Stimulated activated naive B cell treated with anti-CD40 and anti-IgM and Interleukin-4, amounts not matched to agents 10 μg/mL and 1 μg/mL and 100 μg/mL, for 72 hours (primary cell): ENCODE measurements around the gene TMEM131L.
"Not testable (repeated sequence)": the region's sequence is repeated elsewhere in the genome, so short reads cannot be mapped to it uniquely, and the experiment has no call there.

ENCODE experiments used
- ATAC-seq, 2 donors: fragments of 150-1000 bp; cut with Tn5 transposase; replicated peaks; 2 replicates each; pipeline ENCODE4 v1.10.0; 2021; ENCODE audit warnings: moderate library complexity in 1 of 2
- DNase-seq: peaks from one replicate; pipeline ENCODE4 v3.0.0; 2021
- H3K27ac Mint-ChIP-seq: one replicate; pipeline ENCODE4 v1.8.0; 2022; ENCODE audit warnings: mild to moderate bottlenecking, mixed read lengths
- H3K27me3 Mint-ChIP-seq, 2 donors: one replicate each; pipeline ENCODE4 v1.8.0; 2022; ENCODE audit warnings: mixed read lengths in 2 of 2
- H3K36me3 Mint-ChIP-seq, 2 donors: one replicate each; pipeline ENCODE4 v1.8.0; 2022; ENCODE audit warnings: mixed read lengths in 2 of 2, mild to moderate bottlenecking in 1 of 2
- H3K4me1 Mint-ChIP-seq, 2 donors: one replicate each; pipeline ENCODE4 v1.8.0; 2022; ENCODE audit warnings: mixed read lengths in 2 of 2, mild to moderate bottlenecking in 1 of 2
- H3K4me3 Mint-ChIP-seq, 2 donors: one replicate each; pipeline ENCODE4 v1.8.0; 2022; ENCODE audit warnings: mild to moderate bottlenecking in 2 of 2, mixed read lengths in 2 of 2, moderate library complexity in 1 of 2
- H3K9me3 Mint-ChIP-seq, 2 donors: one replicate each; pipeline ENCODE4 v1.8.0; 2022; ENCODE audit warnings: mixed read lengths in 2 of 2, mild to moderate bottlenecking in 1 of 2

TMEM131L gene

GRCh38 chr4:153461549-153461948 lies 4.6 kb upstream of the TMEM131L start:
- peaks cover 14 to 27% of the 10 kb centered on the region in 2 donors for H3K4me1 Mint-ChIP-seq
- DNase-seq, H3K4me3 Mint-ChIP-seq, ATAC-seq, H3K36me3 Mint-ChIP-seq, H3K27me3 Mint-ChIP-seq, H3K27ac Mint-ChIP-seq, H3K9me3 Mint-ChIP-seq: not testable (repeated sequence)

DNA sequence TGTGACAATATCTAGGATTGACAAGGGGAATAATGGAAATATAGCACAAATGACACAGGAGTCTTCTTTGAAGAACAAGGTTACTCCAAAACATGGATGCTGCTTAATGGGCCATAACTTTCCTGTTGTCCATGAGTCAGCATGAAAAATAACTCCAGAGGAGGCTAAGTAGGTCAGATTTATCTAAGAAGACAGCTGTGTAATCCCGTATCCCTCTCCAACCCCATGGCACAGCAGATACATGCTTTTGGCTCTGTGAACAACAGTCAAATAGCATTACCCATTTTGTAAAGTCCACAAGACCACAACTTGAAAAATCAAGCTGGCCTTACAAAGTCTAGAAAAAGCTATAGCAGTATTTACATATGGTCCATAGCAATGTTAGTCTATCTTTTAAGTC lies 2.1 kb upstream of the TMEM131L start:
- H3K27ac Mint-ChIP-seq: no peak overlapping the region
- H3K36me3 Mint-ChIP-seq: peaks cover 18% of the 10 kb centered on the region in 2 donors
- H3K4me1 Mint-ChIP-seq: peaks cover 24 to 40% of the 10 kb centered on the region in 2 donors
- H3K27me3 Mint-ChIP-seq: no peaks in the 10 kb centered on the region
- no peak overlapping the region for H3K4me3 Mint-ChIP-seq
- DNase-seq (no peak), ATAC-seq (no peak)
- no peaks in the 10 kb centered on the region for H3K9me3 Mint-ChIP-seq

GRCh38 chr4:153465140-153465539 lies 1.0 kb upstream of the TMEM131L start:
- Mint-ChIP-seq H3K4me3 (peak overlapping the region; percentile 91 to 96), H3K27me3 (no peaks in the 10 kb centered on the region), H3K9me3 (no peaks in the 10 kb centered on the region), H3K27ac (peak overlapping the region; percentile 90), H3K4me1 (peaks cover 25 to 45% of the 10 kb centered on the region in 2 donors), H3K36me3 (peaks cover 22 to 25% of the 10 kb centered on the region in 2 donors)
- ATAC-seq (no peak), DNase-seq (no peak)

- no peaks in the 10 kb centered on the region for H3K9me3 Mint-ChIP-seq
- peak overlapping the region; percentile 90 for H3K27ac Mint-ChIP-seq
- H3K27me3 Mint-ChIP-seq: no peaks in the 10 kb centered on the region
- DNase-seq (no peak), ATAC-seq (peak; percentile 10)
- peak overlapping the region; percentile 91 to 96 for H3K4me3 Mint-ChIP-seq
- H3K36me3 Mint-ChIP-seq: peaks cover 25 to 29% of the 10 kb centered on the region in 2 donors
- H3K4me1 Mint-ChIP-seq: peaks cover 26 to 50% of the 10 kb centered on the region in 2 donors
Measured at GRCh38 chr4:153465615-153466080, 512 bp upstream of the TMEM131L start.

DNA sequence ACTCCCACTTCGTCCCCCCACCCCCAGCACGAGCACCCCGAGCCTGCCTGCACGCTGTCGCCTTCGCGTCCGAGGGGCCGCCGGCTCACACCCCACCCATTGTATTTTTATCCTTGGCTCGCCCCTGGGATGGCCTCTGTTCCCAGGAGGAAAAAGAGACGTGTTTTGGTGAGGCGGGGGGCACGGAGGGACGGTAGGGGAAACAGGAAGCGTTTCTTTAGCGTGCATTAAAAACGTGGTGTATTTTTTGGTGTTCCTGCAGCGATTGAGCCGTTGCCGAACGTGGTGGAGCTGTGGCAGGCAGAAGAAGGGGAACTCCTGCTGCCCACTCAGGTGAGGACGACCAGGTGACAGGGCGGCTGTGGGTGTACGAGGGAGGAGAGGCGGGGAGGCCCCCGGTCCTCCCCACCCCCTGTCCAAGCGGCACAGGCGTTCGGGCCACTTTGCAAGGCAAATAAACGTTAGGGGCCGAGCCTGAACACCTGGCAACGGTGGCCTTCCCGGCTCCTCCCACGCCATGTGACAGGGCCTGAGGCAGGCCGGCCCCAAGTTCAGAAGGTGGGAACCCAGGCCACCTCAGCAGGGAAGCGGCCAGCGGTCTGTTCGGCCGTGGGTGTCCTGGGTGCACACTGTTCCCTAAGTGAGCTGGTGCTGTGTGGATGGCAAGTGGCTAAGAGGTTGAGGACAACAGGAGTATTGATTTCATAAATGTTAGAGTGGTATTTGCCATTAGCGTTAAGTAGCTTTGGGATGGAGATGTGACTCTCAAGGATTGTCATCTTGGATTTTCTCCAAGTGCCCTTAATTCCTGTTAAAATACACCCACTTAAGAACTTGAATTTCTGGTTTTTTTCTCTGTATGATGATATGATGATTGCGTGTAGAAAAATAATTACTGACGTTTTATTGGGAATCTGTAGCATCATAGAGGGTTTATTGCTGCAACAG lies 1.1 kb downstream of the TMEM131L start:
- peak; percentile 70 to 72 for ATAC-seq
- peaks cover 3 to 4% of the 10 kb centered on the region in 2 donors for H3K9me3 Mint-ChIP-seq

GRCh38 chr4:153467897-153468262 lies 1.7 kb downstream of the TMEM131L start:
- Mint-ChIP-seq H3K27me3 (no peaks in the 10 kb centered on the region), H3K4me1 (peaks cover 48 to 73% of the 10 kb centered on the region in 2 donors), H3K36me3 (peaks cover 48 to 52% of the 10 kb centered on the region in 2 donors), H3K27ac (peak overlapping the region; percentile 96), H3K9me3 (peaks cover 7 to 8% of the 10 kb centered on the region in 2 donors), H3K4me3 (peak overlapping the region; percentile 96 to 98)
- DNase-seq (no peak), ATAC-seq (no peak)

More for the DNA sequence above, 1.1 kb downstream of the TMEM131L start:
- H3K27me3 Mint-ChIP-seq: no peaks in the 10 kb centered on the region
- DNase-seq: peak; percentile 87
- H3K4me1 Mint-ChIP-seq: peaks cover 42 to 66% of the 10 kb centered on the region in 2 donors
- peaks cover 41 to 45% of the 10 kb centered on the region in 2 donors for H3K36me3 Mint-ChIP-seq
- peak overlapping the region; percentile 96 for H3K27ac Mint-ChIP-seq
- peak overlapping the region; percentile 96 to 98 for H3K4me3 Mint-ChIP-seq

DNA sequence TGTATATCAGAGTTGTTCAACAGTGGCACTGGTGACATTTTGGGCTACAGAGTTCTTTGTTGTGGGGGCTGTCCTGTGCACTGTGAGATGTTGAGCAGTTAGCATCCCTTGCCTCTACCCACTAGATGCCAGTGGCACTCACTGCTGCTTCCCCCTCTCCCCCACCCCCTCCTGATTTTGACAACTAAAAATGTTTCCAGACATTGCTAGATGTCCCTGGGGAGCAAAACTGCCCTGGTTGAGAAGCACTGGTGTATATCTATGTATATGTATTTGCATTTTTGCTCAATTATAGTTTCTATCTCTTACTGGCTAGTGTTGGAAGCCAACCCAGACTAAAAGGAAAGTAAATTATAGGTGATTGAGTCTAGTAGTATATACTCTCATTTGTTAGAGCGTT lies 2.4 kb downstream of the TMEM131L start:
- H3K27me3 Mint-ChIP-seq: no peaks in the 10 kb centered on the region
- H3K4me1 Mint-ChIP-seq: peaks cover 54 to 80% of the 10 kb centered on the region in 2 donors
- H3K27ac Mint-ChIP-seq: peak overlapping the region; percentile 37
- H3K9me3 Mint-ChIP-seq: peaks cover 7 to 8% of the 10 kb centered on the region in 2 donors
- DNase-seq (peak; percentile 47), ATAC-seq (peak; percentile 10 to 23)
- H3K36me3 Mint-ChIP-seq: peaks cover 52 to 57% of the 10 kb centered on the region in 2 donors
- peak overlapping the region; percentile 96 to 98 for H3K4me3 Mint-ChIP-seq

DNA sequence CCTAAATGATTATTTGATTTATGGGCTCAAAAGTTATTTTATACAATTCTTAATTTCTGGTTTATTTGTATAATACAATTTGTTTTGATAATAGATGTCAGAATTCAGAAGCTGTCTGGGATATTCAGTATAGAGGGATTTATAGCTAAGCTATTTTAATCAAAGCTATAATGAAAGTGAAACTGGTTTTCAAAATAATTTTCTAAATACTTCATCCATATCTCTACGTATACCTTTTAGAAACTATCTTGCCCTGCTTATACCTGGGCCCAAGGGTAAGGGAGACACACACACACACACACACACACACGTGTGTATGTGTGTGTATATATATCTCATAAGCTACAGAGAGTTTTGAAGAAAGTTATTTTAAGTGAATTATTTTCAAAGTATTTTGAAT lies 2.9 kb downstream of the TMEM131L start:
- Mint-ChIP-seq H3K36me3 (peaks cover 53 to 61% of the 10 kb centered on the region in 2 donors), H3K4me1 (peaks cover 58 to 84% of the 10 kb centered on the region in 2 donors), H3K27me3 (no peaks in the 10 kb centered on the region), H3K27ac (peak overlapping the region; percentile 47), H3K4me3 (peak overlapping the region; percentile 96 to 98), H3K9me3 (peaks cover 7 to 8% of the 10 kb centered on the region in 2 donors)
- ATAC-seq (no peak), DNase-seq (no peak)

- Mint-ChIP-seq H3K4me1 (peaks cover 62 to 81% of the 10 kb centered on the region in 2 donors), H3K4me3 (peak overlapping the region; percentile 70 to 75), H3K36me3 (peaks cover 65 to 75% of the 10 kb centered on the region in 2 donors), H3K27ac (peak overlapping the region; percentile 94)
- DNase-seq, H3K27me3 Mint-ChIP-seq, H3K9me3 Mint-ChIP-seq, ATAC-seq: not testable (repeated sequence)
Measured at GRCh38 chr4:153471071-153471697, 5.0 kb downstream of the TMEM131L start.

DNA sequence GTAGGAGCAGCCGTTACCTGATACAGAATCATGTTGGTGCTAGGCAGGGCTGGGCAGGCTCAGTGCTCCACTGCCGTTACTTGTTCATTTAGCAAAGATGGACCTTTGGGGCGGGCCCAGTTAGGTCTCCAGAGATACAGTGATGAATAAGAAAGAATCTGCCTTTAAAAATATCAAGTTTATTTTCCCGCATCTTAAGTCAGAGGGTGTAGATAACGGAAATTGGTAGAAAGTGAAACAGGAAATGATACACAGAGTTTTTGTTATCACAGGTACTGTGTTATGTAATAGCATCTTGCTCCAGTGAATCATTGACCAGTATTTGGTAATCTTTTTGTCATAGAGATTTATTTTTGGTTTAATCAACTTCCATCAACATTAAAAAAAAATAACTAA lies 5.5 kb downstream of the TMEM131L start:
- Mint-ChIP-seq H3K36me3 (peaks cover 65 to 75% of the 10 kb centered on the region in 2 donors), H3K27me3 (no peaks in the 10 kb centered on the region), H3K9me3 (peaks cover 7 to 8% of the 10 kb centered on the region in 2 donors), H3K4me3 (peak overlapping the region; percentile 70 to 75), H3K27ac (peak overlapping the region; percentile 94), H3K4me1 (peaks cover 62 to 83% of the 10 kb centered on the region in 2 donors)
- DNase-seq: peak; percentile 22
- ATAC-seq: peak; percentile 29 to 38

- H3K9me3 Mint-ChIP-seq: peaks cover 7 to 8% of the 10 kb centered on the region in 2 donors
- H3K36me3 Mint-ChIP-seq: peaks cover 66 to 75% of the 10 kb centered on the region in 2 donors
- peak overlapping the region; percentile 94 for H3K27ac Mint-ChIP-seq
- DNase-seq (peak; percentile 66), ATAC-seq (peak; percentile 82 to 83)
- peaks cover 64 to 87% of the 10 kb centered on the region in 2 donors for H3K4me1 Mint-ChIP-seq
- H3K4me3 Mint-ChIP-seq: peak overlapping the region; percentile 70 to 77
- H3K27me3 Mint-ChIP-seq: no peaks in the 10 kb centered on the region
Measured at GRCh38 chr4:153472122-153473037, 6.2 kb downstream of the TMEM131L start.

- peaks cover 56 to 72% of the 10 kb centered on the region in 2 donors for H3K36me3 Mint-ChIP-seq
- H3K27me3 Mint-ChIP-seq: no peaks in the 10 kb centered on the region
- peaks cover 65 to 87% of the 10 kb centered on the region in 2 donors for H3K4me1 Mint-ChIP-seq
- H3K27ac Mint-ChIP-seq: no peak overlapping the region
- H3K9me3 Mint-ChIP-seq: peaks cover 7 to 8% of the 10 kb centered on the region in 2 donors
- ATAC-seq: no peak
- DNase-seq: no peak
- peak overlapping the region in 1 of 2 donors; percentile 37 for H3K4me3 Mint-ChIP-seq
Measured at GRCh38 chr4:153474251-153474650, 8.1 kb downstream of the TMEM131L start.

GRCh38 chr4:153476829-153477574 lies 10.8 kb downstream of the TMEM131L start:
- Mint-ChIP-seq H3K4me3 (no peak overlapping the region), H3K27ac (no peak overlapping the region), H3K36me3 (peaks cover 48 to 66% of the 10 kb centered on the region in 2 donors), H3K4me1 (peaks cover 58 to 81% of the 10 kb centered on the region in 2 donors), H3K27me3 (no peaks in the 10 kb centered on the region), H3K9me3 (peaks cover 4 to 6% of the 10 kb centered on the region in 2 donors)
- DNase-seq (no peak), ATAC-seq (no peak)
